Stimulated activated CD4-positive, alpha-beta T cell treated with anti-CD3 and anti-CD28 coated beads, Interleukin-12 subunit alpha, Interleukin-12 subunit beta, amount 100 ng/mL, for 4 hours (primary cell): ENCODE measurements around the gene SLC22A1.
"Not testable (repeated sequence)": the region's sequence is repeated elsewhere in the genome, so short reads cannot be mapped to it uniquely, and the experiment has no call there.

Source experiments
- DNase-seq: peaks from one replicate; pipeline ENCODE4 v3.0.0-alpha.2; 2020

SLC22A1 gene

DNA sequence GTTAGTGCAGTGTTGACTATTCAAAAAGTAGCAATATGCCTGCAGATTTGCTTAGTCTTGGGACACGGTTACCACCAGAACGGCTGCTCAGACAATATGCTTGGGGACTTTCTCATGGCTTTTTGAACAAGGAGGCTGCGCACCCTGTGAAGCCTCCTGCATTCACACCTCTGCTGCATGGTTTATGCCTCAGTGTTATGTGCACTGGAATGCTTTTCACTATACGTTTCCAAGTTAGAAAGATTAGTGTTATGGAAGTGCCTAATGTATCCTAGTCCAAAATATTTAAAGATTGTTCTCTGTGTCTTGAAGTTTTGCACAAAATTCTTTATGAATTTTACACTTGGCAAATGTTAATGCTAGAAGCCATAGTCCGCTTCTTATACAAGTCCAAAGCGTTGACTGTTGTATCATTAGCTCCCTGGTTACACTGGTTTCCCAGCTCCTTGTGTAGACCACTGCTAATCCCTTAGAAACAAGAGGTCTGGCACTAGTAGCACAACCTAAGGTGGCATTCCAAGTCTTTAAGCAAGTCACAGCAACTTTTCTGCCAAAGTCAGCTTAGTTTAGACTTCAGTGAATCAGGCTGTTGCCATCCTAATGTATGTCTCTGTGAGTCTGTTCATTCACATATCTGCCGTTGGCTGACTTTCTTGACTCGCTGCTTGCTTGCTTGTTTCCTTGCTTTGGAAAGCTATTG, 26.3 kb upstream of the SLC22A1 start:
- DNase-seq = no peak

DNA sequence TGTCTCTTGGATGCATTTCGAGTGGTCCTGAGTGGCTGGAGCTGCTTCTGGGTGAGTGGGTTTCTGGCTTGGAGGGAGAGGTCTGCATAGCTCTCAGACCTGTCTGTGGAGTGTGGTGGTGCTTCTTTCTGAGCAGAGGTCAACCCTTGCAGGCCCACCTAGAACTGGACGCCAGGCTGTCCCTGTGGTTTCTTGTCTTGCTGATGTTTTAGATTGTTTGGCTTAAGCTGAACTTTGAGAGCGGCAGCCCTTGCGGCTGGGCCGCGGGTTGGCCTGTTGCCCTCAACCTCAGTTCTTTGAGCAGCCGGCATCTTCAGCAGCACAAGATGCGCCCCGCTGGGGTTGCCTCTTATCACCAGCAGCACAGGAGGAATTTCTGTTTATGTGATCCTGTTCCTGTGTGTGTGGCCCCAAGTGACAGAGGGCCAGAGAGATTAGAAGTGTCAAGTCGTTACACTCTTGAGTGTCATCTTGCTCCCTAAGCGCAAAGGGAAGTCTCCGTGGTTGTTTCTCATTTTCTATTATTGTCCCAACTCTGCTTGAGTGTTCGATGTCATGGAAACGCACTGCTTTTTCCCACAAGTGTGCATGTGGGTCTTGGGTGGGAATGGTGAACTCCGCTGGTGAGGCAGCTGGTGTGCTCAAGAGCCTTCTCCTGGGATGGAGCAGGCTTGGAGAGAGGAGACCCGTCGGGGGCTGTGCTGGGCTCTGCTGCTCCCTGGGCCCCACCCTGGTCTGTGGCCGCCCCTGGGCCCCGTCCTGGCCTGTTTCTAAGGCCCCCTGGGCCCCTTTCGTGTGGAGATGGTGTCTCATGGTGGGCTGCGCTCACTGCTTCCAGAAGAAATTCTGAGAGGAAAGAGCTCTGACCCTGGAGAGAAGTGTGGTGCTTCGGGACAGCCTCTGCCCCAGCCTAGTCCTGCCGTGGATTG, 20.1 kb upstream of the SLC22A1 start:
- no peak for DNase-seq

DNA sequence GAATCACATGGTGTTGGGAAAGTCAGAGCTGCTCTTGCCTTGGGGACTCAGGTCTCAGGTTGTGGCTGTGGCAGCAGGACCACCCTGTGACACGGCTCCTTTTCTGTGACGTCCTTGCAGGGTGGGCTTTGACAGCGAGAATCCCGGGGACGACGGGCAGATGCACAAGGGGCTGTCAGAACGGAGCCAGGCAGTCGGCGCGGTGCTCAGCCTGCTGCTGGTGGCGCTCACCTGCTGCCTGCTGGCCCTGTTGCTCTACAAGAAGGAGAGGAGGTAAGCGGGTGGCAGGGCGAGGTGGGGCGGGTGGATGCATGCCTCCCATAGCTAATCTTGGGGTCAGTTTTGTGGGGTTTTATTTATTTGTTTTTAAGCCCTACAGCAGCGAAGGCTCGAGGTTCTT, 19.2 kb upstream of the SLC22A1 start:
- DNase-seq = no peak

GRCh38 chr6:160102956-160103824, 18.4 kb upstream of the SLC22A1 start:
- DNase-seq = no peak

DNA sequence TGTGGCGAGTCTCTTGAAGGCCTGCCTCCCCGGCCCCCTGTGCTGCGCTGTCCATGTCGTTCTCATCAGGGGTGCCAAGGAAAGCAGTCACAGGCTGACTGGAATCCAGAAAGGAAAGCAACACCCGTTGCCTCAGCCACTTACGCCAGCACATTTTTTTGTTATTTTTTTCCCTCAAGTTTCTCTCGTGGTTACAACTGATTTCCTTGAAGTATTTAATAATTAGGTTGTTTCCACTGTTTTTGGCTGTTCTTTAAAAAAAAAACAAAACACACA, 17.9 kb upstream of the SLC22A1 start:
- no peak for DNase-seq

- no peak for DNase-seq
These were observed 16.6 kb upstream of the SLC22A1 start for GRCh38 chr6:160104821-160105517.

DNA sequence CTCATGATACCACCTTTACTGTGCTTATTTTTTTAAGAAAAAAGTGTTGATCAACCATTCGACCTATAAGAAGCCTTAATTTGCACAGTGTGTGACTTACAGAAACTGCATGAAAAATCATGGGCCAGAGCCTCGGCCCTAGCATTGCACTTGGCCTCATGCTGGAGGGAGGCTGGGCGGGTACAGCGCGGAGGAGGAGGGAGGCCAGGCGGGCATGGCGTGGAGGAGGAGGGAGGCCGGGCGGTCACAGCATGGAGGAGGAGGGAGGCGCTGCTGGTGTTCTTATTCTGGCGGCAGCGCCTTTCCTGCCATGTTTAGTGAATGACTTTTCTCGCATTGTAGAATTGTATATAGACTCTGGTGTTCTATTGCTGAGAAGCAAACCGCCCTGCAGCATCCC, 15.6 kb upstream of the SLC22A1 start:
- no peak for DNase-seq

DNA sequence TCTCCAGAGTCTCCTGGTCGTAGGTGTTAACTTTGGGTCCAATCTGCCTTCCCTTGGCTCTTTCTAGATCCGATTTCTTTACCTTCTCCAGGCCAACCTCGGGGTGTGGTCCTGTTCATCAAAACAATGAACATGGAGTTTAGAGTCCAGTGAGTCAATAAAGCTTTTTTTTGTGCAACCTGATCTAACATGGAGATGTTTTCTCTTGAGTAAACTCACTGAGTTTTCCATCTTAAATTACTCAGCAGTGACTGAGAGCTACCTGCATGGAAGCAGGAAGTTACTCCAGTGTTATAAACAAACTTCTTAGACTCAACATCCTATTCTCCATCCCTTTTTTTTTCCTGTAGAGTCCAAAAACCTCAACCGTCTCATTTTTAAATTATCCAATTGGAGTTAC, 14.9 kb upstream of the SLC22A1 start:
- DNase-seq = no peak

- no peak for DNase-seq
These were observed 13.5 kb upstream of the SLC22A1 start for GRCh38 chr6:160108077-160108476.

DNA sequence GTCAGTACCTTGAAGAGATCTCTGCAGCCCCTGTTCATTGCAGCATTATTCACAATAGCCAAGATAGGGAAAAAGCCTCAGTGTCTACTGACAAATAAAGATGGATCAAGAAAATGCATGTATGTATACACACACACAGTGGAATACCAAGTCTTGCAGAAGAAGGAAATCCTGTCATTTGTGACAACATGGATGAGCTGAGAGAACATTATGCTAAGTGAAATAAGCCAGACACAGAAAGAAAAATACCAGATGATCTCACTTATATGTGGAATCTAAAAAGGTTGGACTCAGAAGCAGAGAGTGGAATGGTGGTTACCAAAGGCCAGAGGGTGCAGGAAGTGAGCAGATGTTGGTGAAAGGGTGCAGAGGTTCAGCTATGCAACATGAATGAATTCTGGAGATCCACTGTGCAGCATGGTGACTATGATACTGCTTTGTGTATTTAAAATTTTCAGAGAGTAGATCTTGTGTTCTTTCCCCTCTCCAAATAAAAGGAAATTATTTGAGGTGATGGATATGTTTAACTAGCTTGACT, 11.0 kb upstream of the SLC22A1 start:
- no peak for DNase-seq

DNA sequence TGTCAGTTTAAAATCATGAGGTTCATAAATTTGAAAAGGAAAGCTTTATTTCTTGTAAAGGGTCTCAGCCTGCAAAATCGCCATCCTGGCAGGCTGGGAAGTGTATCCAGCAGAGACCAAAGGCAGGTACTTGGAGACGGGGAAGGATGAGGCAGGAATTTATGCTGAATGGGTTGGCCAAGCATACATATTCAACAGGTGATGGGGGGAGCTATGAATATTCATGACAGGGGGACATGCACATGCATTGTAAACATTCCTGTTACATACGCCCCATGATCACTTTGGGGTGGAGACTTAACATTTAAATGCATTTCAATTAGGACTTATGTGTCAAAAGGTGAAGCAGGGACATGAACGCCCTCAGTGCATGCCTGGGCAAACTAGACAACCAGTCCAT, 9.8 kb upstream of the SLC22A1 start:
- DNase-seq = no peak

GRCh38 chr6:160112628-160113299, 8.9 kb upstream of the SLC22A1 start:
- DNase-seq = no peak

DNA sequence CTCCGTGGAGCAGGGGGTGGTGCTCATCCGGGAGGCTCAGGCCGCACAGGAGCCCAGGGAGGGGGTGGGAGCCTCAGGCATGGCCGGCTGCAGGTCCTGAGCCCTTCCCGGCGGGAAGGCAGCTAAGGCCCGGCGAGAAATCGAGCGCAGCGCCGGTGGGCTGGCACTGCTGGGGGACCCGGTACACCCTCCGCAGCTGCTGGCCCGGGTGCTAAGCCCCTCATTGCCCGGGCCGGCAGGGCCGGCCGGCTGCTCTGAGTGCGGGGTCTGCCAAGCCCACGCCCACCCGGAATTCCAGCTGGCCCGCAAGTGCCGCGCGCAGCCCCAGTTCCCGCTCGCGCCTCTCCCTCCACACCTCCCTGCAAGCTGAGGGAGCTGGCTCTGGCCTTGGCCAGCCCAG, 7.1 kb upstream of the SLC22A1 start:
- not testable (repeated sequence) for DNase-seq

DNA sequence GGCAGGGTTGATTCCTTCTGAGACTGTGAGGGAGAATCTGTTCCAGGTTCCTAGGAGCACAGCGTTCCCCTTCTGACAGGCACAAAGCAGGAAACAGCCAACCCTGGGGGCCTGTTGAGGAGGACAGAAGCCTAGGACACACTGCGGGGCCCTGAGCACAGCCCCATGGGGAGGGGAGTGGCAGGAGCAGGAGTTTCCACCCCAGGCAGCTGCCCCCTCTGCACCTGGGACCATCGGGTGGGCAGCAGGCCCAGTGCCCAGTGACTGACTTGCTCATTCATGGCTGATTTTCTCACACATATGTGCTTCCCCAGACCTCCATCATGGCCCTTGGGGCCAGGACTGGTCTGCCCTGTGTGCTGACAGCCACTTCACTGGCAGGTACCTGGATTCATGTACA, 6.2 kb upstream of the SLC22A1 start:
- DNase-seq = no peak

DNA sequence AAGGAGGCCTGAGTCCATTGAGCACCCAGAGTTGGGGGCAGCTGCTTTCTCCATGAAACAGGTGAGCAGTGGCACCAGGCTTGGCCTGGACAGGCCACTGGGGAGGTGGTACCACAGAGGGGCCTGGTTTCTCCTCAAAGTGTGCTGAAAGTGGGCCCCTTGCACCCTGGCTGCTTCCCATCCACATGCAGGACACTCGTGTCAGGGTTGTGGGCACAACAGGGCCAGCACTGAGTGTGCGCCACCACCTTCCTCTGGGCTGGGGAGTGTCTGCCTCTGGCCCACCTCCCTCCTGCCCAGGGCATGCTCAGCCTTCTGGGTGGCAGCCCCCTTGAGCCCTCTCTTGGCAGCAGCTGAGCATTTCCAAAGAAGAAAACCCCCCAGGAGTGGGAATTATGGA, 5.2 kb upstream of the SLC22A1 start:
- DNase-seq = no peak

DNA sequence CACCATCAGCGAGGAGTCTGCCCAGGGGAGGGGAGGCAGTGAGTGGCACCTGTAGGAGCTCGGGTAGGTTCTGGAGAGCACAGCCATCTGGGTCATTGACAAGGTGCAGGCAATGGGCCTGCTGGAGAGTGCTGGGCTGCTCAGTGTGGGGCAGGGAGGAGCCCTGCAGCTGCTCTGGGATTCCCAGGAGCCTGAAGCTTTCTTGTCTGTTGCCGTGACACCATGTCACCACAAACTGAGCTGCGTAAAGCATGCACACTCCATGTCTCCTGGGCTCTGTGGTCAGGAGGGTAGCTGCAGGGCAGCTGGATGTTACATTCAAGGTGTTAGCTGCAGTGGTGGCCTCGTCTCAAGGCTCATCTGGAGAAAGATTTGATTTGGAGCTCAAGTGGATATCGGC, 4.5 kb upstream of the SLC22A1 start:
- no peak for DNase-seq

- no peak for DNase-seq
These were observed 2.9 kb upstream of the SLC22A1 start for GRCh38 chr6:160118620-160119229.

DNA sequence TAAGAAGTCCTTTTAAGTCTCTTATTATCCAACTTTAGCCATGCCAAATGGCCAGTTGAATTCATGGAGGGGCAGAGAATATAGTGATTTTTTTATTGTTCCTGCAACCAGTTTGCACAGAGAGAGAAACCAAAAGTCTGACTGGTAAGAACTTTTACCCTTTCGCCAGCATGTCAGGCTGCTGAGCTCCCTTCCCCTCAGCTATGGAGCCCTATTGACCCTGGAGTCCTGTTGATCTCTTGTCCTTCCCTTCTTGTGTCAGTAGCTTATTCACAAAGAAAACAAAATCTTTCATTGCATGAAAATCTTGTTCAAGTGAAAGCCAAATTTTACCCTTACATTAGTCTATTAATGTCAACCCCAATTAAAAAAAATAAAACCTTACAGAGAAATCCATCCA, 1.5 kb upstream of the SLC22A1 start:
- no peak for DNase-seq

DNA sequence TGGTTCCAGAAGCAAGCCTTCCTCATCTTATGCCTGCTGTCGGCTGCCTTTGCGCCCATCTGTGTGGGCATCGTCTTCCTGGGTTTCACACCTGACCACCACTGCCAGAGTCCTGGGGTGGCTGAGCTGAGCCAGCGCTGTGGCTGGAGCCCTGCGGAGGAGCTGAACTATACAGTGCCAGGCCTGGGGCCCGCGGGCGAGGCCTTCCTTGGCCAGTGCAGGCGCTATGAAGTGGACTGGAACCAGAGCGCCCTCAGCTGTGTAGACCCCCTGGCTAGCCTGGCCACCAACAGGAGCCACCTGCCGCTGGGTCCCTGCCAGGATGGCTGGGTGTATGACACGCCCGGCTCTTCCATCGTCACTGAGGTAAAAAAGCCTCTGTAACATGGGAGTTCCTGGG, 366 bp downstream of the SLC22A1 start:
- DNase-seq = no peak

- no peak for DNase-seq
These were observed 1.1 kb downstream of the SLC22A1 start for GRCh38 chr6:160122744-160123143.

DNA sequence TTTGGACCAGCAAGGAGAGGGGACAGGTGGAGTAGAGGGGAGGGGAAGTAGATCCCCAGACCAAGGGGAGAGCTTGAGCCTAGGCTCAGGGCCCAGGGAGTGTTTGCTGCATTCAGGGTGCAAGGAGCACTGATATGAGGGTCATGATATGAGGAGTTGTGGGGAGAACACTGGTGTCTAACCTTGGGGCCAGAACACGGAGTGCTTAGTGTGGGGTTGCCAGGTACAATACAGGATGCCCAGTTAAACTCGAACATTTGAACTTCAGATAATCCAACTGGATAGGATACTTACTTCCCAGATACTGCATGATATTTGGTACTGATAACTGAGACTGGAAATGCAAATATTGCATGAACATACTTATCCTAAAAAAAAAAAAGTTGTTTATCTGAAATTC, 2.4 kb downstream of the SLC22A1 start:
- DNase-seq = no peak

DNA sequence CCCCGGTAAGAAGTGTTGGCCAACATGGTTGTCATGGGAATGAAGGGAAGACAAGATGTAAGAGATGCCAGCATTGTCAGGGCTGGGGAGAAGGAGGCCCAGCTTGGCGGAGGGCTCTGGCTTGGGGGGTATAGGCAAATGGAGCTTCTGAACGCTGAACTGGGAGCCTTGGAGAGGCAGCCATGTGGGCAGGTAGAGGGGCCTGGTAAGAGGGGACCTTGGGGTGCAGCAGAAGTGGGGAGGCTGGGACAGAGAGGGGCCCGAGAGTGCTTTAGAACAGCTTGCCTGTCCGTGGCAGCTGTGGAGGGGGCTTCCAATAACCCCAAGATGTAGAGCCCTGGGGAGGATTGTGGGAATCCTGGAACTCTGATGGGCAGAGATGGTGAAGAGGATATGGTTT, 3.0 kb downstream of the SLC22A1 start:
- DNase-seq = no peak
